ENCODE results near the gene PFDN2.

GRCh38 chr1:161121042-161121650 is 3.3 kb upstream of the PFDN2 start:
- TF ChIP-seq ZNF274 (IDR thresholded peaks at IDR 0.05; ENCODE audit: low read depth, low read length) (no peak), SUZ12 (IDR thresholded peaks at IDR 0.05; ENCODE audit: extremely low read depth, insufficient read depth, insufficient read length) (no peak)

Data from NT2/D1 (cell line).